Pancreas (tissue), 10 donors: ENCODE measurements around the gene OR52B6. TPM values are rescaled to one million over a fixed set of nuclear protein-coding genes. Genes with fewer than 3 reads are reported as not detected.

Experiments
- ATAC-seq, 4 donors: fragments of 200-7000 bp; cut with Tn5 transposase; one replicate each; pipeline versions ENCODE4 v1.8.0 to v1.9.1; 2020; ENCODE audit warnings: mild to moderate bottlenecking in 4 of 4, moderate library complexity in 4 of 4
- DNase-seq, 6 donors: peaks; one replicate each; pipeline ENCODE4 v3.0.0-alpha.2; 2020
- FAIRE-seq: peaks from 2 replicates; lab custom pipeline; 2012; peaks lifted over from hg19 to GRCh38; lab: Jason Lieb, UNC
- H3K27ac ChIP-seq, 4 donors: fragments of 200-600 bp; sonication (generic); 1 replicate in 3 of 4; 2 replicates in 1 of 4; pipeline versions ENCODE4 v1.5.0 to v1.8.0; 2020
- H3K27me3 ChIP-seq, 4 donors: fragments of 200-600 bp; one replicate each; pipeline ENCODE4 v1.8.0; 2021
- H3K36me3 ChIP-seq, 3 donors: fragments of 200-600 bp; sonication (generic) in 1 of 3; one replicate each; pipeline versions ENCODE4 v1.5.0 to v1.8.0; 2020 to 2021
- H3K4me1 ChIP-seq, 3 donors: fragments of 200-600 bp; one replicate each; pipeline ENCODE4 v1.8.0; 2021
- H3K4me3 ChIP-seq, 4 donors: fragments of 200-600 bp; sonication (generic) in 2 of 4; one replicate each; pipeline versions ENCODE4 v1.5.0 to v1.8.0; 2020 to 2021
- H3K9me3 ChIP-seq, 4 donors: fragments of 200-600 bp; one replicate each; pipeline ENCODE4 v1.8.0; 2021
- CTCF ChIP-seq, 4 donors: fragments of 200-600 bp; sonication (generic) in 3 of 4; IDR thresholded peaks; one replicate each; pipeline versions ENCODE4 v1.5.0 to v1.8.0; 2021; ENCODE audit warnings: antibody characterized with exemption in 4 of 4
- WGBS, 2 donors: extraction: QIAGEN DNeasy Blood & Tissue Kit; methylation state at CpG; one replicate each; pipeline ENCODE4 v1.1.7; 2013; 5-methylcytosine and 5-hydroxymethylcytosine counted together
- intact Hi-C, 3 donors: fragments of 100-400 bp; cut with DNase I; formaldehyde crosslinking; loops; one replicate each; pipeline versions ENCODE4 v1.11.1 to v1.14.2; 2022
- polyA plus RNA-seq, 2 donors: library from polyadenylated mRNA; stranded (reverse); fragments of 200-250 nt; gene quantifications; one replicate each; pipeline ENCODE4 v1.2.3, GENCODE V29; 2013
- total RNA-seq, 6 donors: library from RNA; stranded (reverse); fragmentation: NEBNext Ultra II Directional in 4 of 6; extraction: Animal tissue kit (Norgen Biotek cat#: 25700) in 4 of 6; gene quantifications; one replicate each; pipeline versions ENCODE4 v1.2.1 to v1.2.4, GENCODE V29; 2021 to 2023
- donor health status: healthy with polysubstance abuse.
- donor health status: DM: no; HTN: no; CAD: no; lungs with moderate emphysema.
- donor health status: DM: no; HTN: no; CAD: no.
- donor health status: control.
- donor health status: control.
- donor health status: Bipolar disorder and iron deficiency.
- donor health status: DM: yes; HTN: yes; CAD: no.
- donor health status: DM: no; HTN: no; CAD: no.
- donor health status: DM: no; HTN: no; CAD: no.
- donor health status: DM: yes; HTN: yes; CAD: no.

Gene OR52B6
- total RNA-seq = not detected
- polyA plus RNA-seq = not detected

- Histone ChIP-seq H3K27me3 (no peaks in the 10 kb centered on the region), H3K36me3 (no peaks in the 10 kb centered on the region), H3K4me1 (no peaks in the 10 kb centered on the region), H3K27ac (no peak within 1 kb of the TSS), H3K4me3 (no peak within 1 kb of the TSS), H3K9me3 (no peaks in the 10 kb centered on the region)
- FAIRE-seq = no peak
- ATAC-seq = no peak
- TF ChIP-seq CTCF (IDR thresholded peaks at IDR 0.05) = no peak
- intact Hi-C loops = no loop called here
- WGBS, 2 donors = 94% methylated on average over 8 of the region's 8 CpGs
- no peak for DNase-seq
Measured at GRCh38 chr11:5580577-5580976, at the start of gene OR52B6. TSS of gene OR52B6 (plus strand) at chr11:5580877. CDS start at chr11:5580877, 0 bp downstream.

- intact Hi-C loops = no loop called here
- TF ChIP-seq CTCF (IDR thresholded peaks at IDR 0.05) = no peak
- Histone ChIP-seq H3K9me3 (no peaks in the 10 kb centered on the region), H3K27ac (no peak overlapping the region), H3K4me3 (no peak overlapping the region), H3K27me3 (no peaks in the 10 kb centered on the region), H3K4me1 (no peaks in the 10 kb centered on the region), H3K36me3 (no peaks in the 10 kb centered on the region)
- no peak for ATAC-seq
- WGBS, 2 donors = 60 to 61% methylated on average over 2 of the region's 2 CpGs
- no peak for FAIRE-seq
- no peak for DNase-seq
Measured at GRCh38 chr11:5531053-5531831, 49.4 kb upstream of the OR52B6 start.

- ATAC-seq = no peak
- WGBS, 2 donors = 56 to 76% methylated on average over 1 of the region's 1 CpG
- Histone ChIP-seq H3K4me3 (no peak overlapping the region), H3K4me1 (no peaks in the 10 kb centered on the region), H3K36me3 (no peaks in the 10 kb centered on the region), H3K27ac (no peak overlapping the region), H3K9me3 (no peaks in the 10 kb centered on the region), H3K27me3 (no peaks in the 10 kb centered on the region)
- TF ChIP-seq CTCF (IDR thresholded peaks at IDR 0.05) = no peak
- DNase-seq = no peak
- no peak for FAIRE-seq
- intact Hi-C loops = no loop called here
Measured at GRCh38 chr11:5534046-5534445, 46.6 kb upstream of the OR52B6 start.

- intact Hi-C loops = no loop called here
- DNase-seq (no peak), ATAC-seq (no peak), FAIRE-seq (no peak)
- no peak overlapping the region for H3K27ac ChIP-seq
- H3K36me3 ChIP-seq = no peaks in the 10 kb centered on the region
- no peaks in the 10 kb centered on the region for H3K9me3 ChIP-seq
- H3K27me3 ChIP-seq = no peaks in the 10 kb centered on the region
- H3K4me3 ChIP-seq = no peak overlapping the region
- no peaks in the 10 kb centered on the region for H3K4me1 ChIP-seq
- no peak for TF ChIP-seq CTCF (IDR thresholded peaks at IDR 0.05)
Measured at GRCh38 chr11:5536482-5536881, 44.2 kb upstream of the OR52B6 start.

GRCh38 chr11:5541427-5541826, 39.2 kb upstream of the OR52B6 start:
- FAIRE-seq (no peak), DNase-seq (no peak), ATAC-seq (no peak)
- no peaks in the 10 kb centered on the region for H3K36me3 ChIP-seq
- no peaks in the 10 kb centered on the region for H3K9me3 ChIP-seq
- H3K27ac ChIP-seq = no peak overlapping the region
- H3K4me1 ChIP-seq = no peaks in the 10 kb centered on the region
- H3K4me3 ChIP-seq = no peak overlapping the region
- no peaks in the 10 kb centered on the region for H3K27me3 ChIP-seq
- intact Hi-C loops = no loop called here
- no peak for TF ChIP-seq CTCF (IDR thresholded peaks at IDR 0.05)
- 16 to 22% methylated on average over 1 of the region's 1 CpG for WGBS, 2 donors
